HUDEP-2 (cell line): ENCODE results near the gene NMRK1.

Source experiments
- DNase-seq, 76 experiments: peaks; one replicate each; lab custom pipeline; 2025; ENCODE audit not compliant: unreplicated experiment in 76 of 76; lab: John Stamatoyannopoulos, UW

The NMRK1 gene

GRCh38 chr9:75102177-75102790, 14.3 kb upstream of the NMRK1 start:
- DNase-seq = no peak

- no peak for DNase-seq
Observed at GRCh38 chr9:75101004-75101588, 13.1 kb upstream of the NMRK1 start.

- DNase-seq = no peak
Observed at GRCh38 chr9:75096796-75097195, 8.8 kb upstream of the NMRK1 start.

GRCh38 chr9:75092766-75093165, 4.8 kb upstream of the NMRK1 start:
- no peak for DNase-seq

- no peak for DNase-seq
Observed at GRCh38 chr9:75090579-75090978, 2.6 kb upstream of the NMRK1 start.

GRCh38 chr9:75089373-75089766, 1.4 kb upstream of the NMRK1 start:
- no peak for DNase-seq

GRCh38 chr9:75088646-75089372, 854 bp upstream of the NMRK1 start:
- peak in 40 of 76 experiments; percentile 5 to 55 (median 24) for DNase-seq

- peak in 40 of 76 experiments; percentile 5 to 54 (median 30) for DNase-seq
Observed at GRCh38 chr9:75087289-75087823, 599 bp downstream of the NMRK1 start.

GRCh38 chr9:75086541-75087288, 1.2 kb downstream of the NMRK1 start:
- DNase-seq = peak in 8 of 76 experiments; percentile 15 to 52 (median 37)

- peak in 50 of 76 experiments; percentile 3 to 65 (median 27) for DNase-seq
Observed at GRCh38 chr9:75085640-75086039, 2.3 kb downstream of the NMRK1 start.

GRCh38 chr9:75084081-75084672, 3.8 kb downstream of the NMRK1 start:
- DNase-seq = peak in 2 of 76 experiments; percentile 7

GRCh38 chr9:75083188-75083970, 4.6 kb downstream of the NMRK1 start:
- peak in 50 of 76 experiments; percentile 5 to 76 (median 39) for DNase-seq

- DNase-seq = no peak
Observed at GRCh38 chr9:75081632-75082031, 6.3 kb downstream of the NMRK1 start.

GRCh38 chr9:75072895-75073294, 15.1 kb downstream of the NMRK1 start:
- DNase-seq = no peak

GRCh38 chr9:75071530-75072122, 16.3 kb downstream of the NMRK1 start:
- DNase-seq = no peak

- DNase-seq = no peak
Observed at GRCh38 chr9:75069171-75069570, 18.8 kb downstream of the NMRK1 start.

- no peak for DNase-seq
Observed at GRCh38 chr9:75067894-75068293, 20.1 kb downstream of the NMRK1 start.

GRCh38 chr9:75065510-75065909, 22.4 kb downstream of the NMRK1 start:
- no peak for DNase-seq

- peak in 11 of 76 experiments; percentile 3 to 36 (median 17) for DNase-seq
Observed at GRCh38 chr9:75064307-75065025, 23.5 kb downstream of the NMRK1 start.
